ENCODE results near the gene SUGT1.
"Not testable (repeated sequence)": the region's sequence is repeated elsewhere in the genome, so short reads cannot be mapped to it uniquely, and the experiment has no call there.

Gene SUGT1

DNA sequence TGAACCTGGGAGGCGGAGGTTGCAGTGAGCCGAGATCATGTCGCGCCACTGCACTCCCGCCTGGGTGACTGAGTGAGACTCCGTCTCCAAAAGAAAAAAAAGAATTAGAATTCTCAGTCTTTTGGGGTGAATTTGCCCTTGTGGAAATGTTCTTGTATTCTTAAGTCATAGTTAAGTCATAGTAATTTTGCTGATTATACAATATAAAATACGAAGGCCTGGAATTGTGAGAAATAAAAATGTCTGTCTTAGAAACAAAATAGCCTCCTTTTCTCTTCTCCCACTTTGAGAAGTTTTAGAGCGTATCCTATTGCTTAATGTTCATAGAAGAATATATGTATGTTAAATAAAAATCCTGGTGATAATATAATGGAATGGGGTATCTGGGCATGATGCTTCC lies 18.1 kb downstream of the SUGT1 start:
- DNase-seq, result no peak

DNA sequence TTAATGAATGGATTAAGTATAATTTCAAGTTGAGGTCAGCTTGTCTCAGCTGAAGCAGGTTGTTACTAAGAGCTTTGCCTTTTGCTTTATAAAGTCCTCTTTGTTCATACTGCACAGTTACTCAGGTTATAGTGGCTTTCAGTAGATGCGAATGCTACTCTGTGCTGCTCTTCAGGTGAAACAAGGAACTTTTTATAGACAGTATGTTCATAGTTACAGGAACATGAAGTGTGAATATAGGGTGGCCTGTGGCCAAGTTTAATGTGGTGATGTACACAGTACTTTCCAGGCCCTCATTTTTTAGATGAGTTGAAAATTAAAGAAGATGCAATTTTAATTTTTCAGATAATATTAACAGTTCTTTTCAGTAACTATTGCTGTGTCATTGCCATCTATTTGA lies 20.8 kb downstream of the SUGT1 start:
- no peak for DNase-seq

GRCh38 chr13:52677823-52678222 lies 25.2 kb downstream of the SUGT1 start:
- no peak for DNase-seq

DNA sequence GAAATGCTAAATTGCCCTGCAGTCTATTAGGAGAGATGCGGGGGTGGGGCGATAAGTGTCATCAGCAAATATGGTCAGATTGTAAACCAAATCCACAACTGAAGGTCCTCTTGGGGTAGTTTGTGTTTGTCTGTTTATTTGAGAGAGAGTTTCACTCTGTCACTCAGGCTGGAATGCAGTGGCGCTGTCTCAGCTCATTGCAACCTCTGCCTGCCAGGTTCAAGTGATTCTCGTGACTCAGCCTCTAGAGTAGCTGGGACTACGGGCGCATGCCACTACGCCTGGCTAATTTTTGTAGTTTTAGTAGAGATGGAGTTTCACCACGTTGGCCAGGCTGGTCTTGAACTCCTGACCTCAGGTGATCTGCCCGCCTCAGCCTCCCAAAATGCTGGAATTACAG lies 33.2 kb downstream of the SUGT1 start:
- DNase-seq, result not testable (repeated sequence)

DNA sequence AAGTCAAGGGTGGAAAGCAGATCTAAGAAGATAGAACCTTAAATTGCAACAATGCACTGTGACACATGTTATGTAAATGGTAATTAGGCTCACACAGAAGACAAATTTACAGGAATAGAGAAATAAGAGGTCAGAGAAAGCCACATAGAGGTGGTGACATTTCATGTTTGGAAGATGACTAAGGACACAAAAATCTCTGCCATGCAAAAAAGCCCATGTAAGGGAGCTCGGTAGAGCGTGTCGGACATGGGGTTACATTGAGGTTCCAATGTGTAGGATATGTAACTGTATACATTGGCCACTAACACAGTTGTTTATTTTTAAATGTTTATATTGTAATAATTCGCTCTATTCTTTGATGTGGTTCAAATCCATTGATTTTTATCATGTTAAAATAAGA lies 33.7 kb downstream of the SUGT1 start:
- no peak for DNase-seq

DNA sequence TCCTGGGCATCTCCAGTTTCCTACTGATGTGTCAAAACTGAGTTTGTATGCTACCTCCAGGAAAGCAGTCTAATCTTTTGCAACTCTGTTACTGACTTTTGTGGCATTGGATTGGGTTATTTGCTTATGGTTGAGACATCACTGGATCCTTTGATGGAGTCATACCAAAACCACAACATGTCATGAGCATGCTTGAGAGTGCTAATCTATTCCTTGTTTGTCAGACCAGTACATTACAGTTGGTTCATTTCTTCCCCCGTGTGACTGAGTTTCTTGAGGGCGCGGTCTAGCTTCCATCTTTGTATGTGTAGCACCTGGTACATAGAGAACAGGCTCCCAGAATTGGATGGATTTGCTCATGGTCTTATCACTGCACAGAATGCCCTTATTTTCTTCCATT lies 43.2 kb downstream of the SUGT1 start:
- DNase-seq, result no peak

DNA sequence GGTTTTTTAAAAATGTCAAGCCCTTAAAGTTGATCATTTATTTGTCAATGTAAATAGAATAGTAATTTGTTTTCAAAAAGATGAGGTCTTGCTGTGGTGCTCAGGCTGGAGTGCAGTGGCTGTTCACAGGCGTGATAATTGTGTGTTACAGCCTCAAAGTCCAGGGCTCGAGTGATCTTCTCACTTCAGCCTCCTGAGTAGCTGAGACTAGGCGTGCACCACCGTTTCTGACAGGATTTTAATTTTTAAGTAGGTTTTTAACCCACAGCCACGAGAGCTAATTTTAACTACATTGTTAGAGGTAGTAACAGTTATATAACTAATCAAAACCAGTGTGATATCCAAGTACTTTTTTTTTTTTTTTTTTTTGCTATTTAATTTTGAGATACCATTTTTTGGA lies 43.9 kb downstream of the SUGT1 start:
- no peak for DNase-seq

GRCh38 chr13:52701728-52702465 lies 49.3 kb downstream of the SUGT1 start:
- DNase-seq, result no peak

- DNase-seq, result no peak
Measured at GRCh38 chr13:52703482-52703881, 50.8 kb downstream of the SUGT1 start.

DNA sequence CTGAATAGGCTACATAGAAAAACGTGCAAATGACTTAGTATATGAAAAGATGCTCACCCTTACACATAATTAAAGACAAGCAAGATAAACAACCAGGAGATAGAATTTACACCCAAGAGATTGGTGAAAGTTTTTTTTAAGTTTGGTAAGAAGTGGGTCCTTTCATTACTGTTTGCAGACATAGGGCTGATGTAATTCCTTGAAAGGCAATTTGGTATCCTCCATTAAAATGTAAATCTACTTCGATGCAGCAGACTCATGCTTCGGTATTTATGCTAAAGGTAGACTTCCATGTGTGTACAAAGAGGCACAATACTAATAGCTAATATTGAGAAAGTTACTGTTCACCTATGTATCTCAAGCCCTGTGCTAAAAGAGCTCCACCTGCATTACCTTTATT lies 53.4 kb downstream of the SUGT1 start:
- no peak for DNase-seq

DNA sequence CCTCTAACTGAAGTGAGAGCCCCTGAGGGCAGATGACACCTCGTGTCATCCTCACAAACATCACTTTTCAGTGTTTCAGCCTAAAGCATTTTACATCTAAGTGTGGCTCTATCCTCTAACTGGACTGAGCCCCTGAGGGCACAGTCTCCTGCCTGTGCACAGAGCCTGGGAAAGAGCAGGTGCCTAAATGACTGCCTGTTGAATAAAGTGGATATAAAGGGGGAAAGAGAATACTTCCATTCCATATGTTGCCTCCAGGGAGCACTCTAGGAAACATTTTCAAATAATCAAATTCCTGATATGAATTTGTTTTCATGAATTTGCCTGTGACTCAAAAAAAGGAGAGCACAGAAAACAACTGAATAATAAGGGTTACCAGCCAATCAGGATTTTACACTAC lies 54.7 kb downstream of the SUGT1 start:
- DNase-seq, result no peak

- not testable (repeated sequence) for DNase-seq
Measured at GRCh38 chr13:52708266-52708665, 55.6 kb downstream of the SUGT1 start.

DNA sequence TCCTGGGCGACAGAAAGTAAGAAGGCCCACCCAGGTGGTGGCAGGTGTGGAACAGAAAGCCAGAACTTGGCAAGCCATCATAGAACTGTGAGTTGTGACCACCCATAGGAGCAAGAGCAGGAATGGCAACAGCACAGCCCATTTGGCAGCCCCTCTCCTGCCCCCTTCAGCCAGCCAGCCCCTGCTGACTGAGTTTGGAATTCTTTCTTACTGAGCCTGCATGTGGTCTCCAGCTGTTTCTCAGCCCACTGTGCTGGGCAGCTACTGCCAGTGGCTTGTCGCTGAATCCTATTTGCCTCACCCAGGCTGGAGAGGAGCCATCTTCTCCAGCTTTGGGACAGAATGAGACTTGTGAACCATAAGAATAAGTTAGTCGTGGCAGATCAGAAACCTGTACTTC lies 58.6 kb downstream of the SUGT1 start:
- DNase-seq, result no peak

DNA sequence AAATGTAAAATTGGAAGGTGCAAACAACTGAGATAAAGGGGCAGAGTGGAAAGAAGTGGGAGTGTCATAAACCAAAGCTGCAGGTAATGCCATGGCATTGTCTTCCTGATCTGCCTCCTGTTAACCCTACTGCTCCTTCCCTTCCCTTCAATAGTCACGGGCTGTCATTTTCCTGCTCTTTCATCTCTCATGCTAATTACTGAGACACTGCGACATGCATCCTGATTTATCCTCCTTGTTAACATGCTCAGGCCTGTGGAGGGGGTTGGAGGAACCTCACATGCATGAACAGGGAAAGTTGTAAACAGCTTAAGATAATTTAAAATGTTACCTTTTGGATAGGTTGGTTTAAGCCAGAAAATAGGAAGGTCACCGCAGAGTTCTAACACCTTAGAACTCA lies 59.7 kb downstream of the SUGT1 start:
- DNase-seq, result no peak

DNA sequence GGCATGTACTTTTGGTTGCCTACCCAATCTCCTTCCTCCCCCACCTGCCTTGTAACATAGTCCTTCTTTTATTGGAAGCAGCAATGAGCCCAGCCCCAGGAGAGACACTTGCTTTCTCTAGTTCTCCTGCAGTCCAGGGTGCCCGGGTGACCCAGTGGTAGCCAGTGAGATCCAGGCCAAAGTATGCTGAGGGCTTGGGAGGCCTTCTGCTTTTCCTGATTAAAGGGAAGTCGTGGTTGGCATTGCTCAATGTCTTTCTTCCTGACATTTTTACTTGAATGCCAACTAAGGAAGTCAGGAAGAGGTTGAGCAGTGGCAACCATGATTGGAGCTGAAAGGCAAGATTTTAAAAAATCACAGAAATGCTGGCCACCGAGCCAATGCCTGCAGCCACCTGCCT lies 61.3 kb downstream of the SUGT1 start:
- no peak for DNase-seq

DNA sequence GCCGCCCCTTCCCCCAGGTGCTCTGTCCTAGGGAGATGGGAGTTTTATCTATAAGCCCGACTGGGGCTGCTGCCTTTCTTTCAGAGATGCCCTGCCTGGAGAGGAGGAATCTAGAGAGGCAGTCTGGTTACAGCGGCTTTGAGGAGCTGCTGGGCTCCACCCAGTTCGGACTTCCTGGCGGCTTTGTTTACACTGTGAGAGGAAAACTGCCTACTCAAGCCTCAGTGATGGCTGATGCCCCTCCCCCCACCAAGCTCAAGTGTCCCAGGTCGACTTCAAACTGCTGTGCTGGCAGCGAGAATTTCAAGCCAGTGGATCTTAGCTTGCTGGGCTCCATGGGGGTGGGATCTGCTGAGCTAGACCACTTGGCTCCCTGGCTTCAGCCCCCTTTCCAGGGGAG lies 68.3 kb downstream of the SUGT1 start:
- not testable (repeated sequence) for DNase-seq

GRCh38 chr13:52721356-52721755 lies 68.7 kb downstream of the SUGT1 start:
- not testable (repeated sequence) for DNase-seq

- DNase-seq, result no peak
Measured at GRCh38 chr13:52723181-52723580, 70.5 kb downstream of the SUGT1 start.

- no peak for DNase-seq
Measured at GRCh38 chr13:52725302-52725701, 72.7 kb downstream of the SUGT1 start.

GRCh38 chr13:52726258-52726657 lies 73.6 kb downstream of the SUGT1 start:
- no peak for DNase-seq

DNA sequence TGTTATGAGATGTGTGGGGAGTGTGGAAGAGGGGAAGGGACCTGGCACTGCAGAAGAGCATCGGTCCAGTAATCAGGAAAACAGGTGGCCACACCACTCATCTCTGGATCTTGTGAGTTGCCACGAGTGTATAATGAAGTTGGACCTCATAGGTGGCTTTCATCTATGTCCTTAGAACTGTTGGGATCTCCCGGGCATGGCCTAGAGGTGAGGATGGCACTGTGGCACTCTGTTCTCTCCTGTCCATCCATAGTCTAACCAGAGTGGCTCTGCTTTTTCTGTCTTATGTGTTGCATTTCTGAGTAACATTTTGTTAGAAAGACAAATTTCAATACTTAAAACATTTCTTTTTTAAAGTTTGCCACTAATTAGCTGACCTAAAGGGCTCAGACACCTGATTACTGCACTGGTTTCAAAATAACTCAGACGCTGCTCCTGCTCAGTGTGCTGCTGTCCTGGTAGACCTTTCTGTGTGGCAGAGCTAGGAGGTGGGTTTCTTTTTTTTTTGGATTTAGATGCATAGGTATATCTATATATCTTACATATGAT lies 81.5 kb downstream of the SUGT1 start:
- DNase-seq, result no peak

DNA sequence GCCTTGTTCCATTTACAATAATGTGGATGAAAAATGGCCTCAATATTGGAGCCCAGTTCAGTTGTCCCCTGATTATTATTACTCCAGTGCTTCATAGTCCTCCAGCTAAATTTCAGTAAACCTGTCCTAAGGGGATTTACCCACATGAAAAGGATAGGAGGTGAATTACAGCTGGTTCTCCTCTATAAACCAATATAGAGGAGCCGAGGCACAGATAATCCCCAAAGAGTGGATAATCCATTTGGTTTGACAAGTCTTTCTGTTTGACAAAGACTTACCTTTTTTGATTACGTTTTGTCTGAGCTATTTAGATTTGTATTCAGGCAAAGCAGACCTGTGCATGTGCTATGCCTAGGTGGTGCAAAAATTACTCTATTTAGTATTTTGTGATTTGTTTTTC lies 84.3 kb downstream of the SUGT1 start:
- no peak for DNase-seq

DNA sequence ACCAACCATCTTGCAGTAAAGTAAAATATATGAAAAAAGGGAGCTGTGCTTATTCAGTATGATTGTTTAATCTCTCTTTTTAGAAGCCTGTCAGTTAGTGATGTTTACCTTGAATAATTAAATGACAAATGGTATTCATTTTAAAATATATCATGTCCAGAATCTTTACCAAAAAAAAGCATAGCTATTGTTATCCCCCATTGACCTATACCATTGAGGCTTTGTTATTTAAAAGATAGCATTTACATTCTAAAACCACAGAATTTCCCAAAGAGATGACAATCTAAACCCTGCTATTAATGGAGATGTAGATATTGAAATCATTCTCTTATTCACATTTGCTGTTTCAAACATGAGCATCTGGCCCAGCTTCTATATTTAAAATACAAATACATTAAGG lies 84.8 kb downstream of the SUGT1 start:
- DNase-seq, result no peak

DNA sequence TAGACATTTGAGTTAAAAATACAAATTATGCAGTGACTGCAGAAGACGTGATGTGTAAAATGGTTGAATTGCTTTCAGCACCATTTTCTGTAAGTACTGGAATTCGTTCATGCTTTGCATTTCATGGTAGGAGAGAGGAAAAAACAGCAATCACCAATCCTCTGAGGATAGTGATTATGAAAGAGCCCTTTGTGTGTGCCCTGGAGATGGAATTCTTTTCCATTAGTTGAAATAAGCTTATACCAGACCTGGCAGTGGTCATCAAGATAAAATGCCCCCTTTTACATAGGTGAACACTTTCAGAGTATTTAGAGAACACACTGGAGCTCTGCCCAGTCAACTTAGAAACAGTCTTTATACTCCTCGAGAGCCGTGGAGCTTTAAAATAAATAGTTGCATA lies 85.3 kb downstream of the SUGT1 start:
- DNase-seq, result no peak

Measured in T-helper 9 cell (primary cell).